NCI-H446 (cell line): ENCODE measurements around the gene NT5DC3.

Source experiments
- DNase-seq, 2 experiments: peaks; one replicate each; lab custom pipeline; 2025; lab: John Stamatoyannopoulos, UW

The NT5DC3 gene

GRCh38 chr12:103748002-103748401 lies 93.0 kb downstream of the NT5DC3 start:
- DNase-seq: no peak

- DNase-seq: peak in 1 of 2 experiments; percentile 23
Observed at GRCh38 chr12:103745962-103746361, 95.1 kb downstream of the NT5DC3 start.

- no peak for DNase-seq
Observed at GRCh38 chr12:103743788-103744187, 97.2 kb downstream of the NT5DC3 start.

GRCh38 chr12:103742349-103742932 lies 98.6 kb downstream of the NT5DC3 start:
- DNase-seq: peak; percentile 87 to 92

- DNase-seq: no peak
Observed at GRCh38 chr12:103737881-103738280, 103.2 kb downstream of the NT5DC3 start.

GRCh38 chr12:103736572-103736971 lies 104.5 kb downstream of the NT5DC3 start:
- DNase-seq: no peak

- no peak for DNase-seq
Observed at GRCh38 chr12:103735291-103735690, 105.7 kb downstream of the NT5DC3 start.

GRCh38 chr12:103734863-103735262 lies 106.2 kb downstream of the NT5DC3 start:
- no peak for DNase-seq

- no peak for DNase-seq
Observed at GRCh38 chr12:103731539-103731938, 109.5 kb downstream of the NT5DC3 start.

- DNase-seq: no peak
Observed at GRCh38 chr12:103729499-103729898, 111.5 kb downstream of the NT5DC3 start.

GRCh38 chr12:103728323-103728722 lies 112.7 kb downstream of the NT5DC3 start:
- DNase-seq: no peak

GRCh38 chr12:103727638-103728037 lies 113.4 kb downstream of the NT5DC3 start:
- DNase-seq: no peak

GRCh38 chr12:103725398-103725797 lies 115.6 kb downstream of the NT5DC3 start:
- no peak for DNase-seq
